ENCODE measurements around the gene TMEM204. TPM values are rescaled to one million over a fixed set of nuclear protein-coding genes. Genes with fewer than 3 reads are reported as not detected.

The TMEM204 gene
- total RNA-seq, 1 donor from 2014 or later = 0.98 TPM

- no peak for DNase-seq (ENCODE audit: low read depth, low spot score)
- H3K4me1 Mint-ChIP-seq = peaks cover 16% of the 10 kb centered on the region
- no peaks in the 10 kb centered on the region for H3K36me3 Mint-ChIP-seq (ENCODE audit: low read depth)
- H3K9me3 Mint-ChIP-seq = no peaks in the 10 kb centered on the region
- no peak for TF ChIP-seq CTCF (conservative IDR thresholded peaks at IDR 0.05)
- H3K4me3 Mint-ChIP-seq = peak overlapping the region; percentile 56
- peak overlapping the region; percentile 27 for H3K27ac Mint-ChIP-seq (ENCODE audit: unreplicated experiment)
- H3K27me3 Mint-ChIP-seq (ENCODE audit: low read depth) = no peaks in the 10 kb centered on the region
Measured at GRCh38 chr16:1496464-1496863, 37.0 kb upstream of the TMEM204 start.

GRCh38 chr16:1497014-1497598, 36.4 kb upstream of the TMEM204 start:
- Mint-ChIP-seq H3K4me1 (peaks cover 16% of the 10 kb centered on the region), H3K4me3 (peak overlapping the region; percentile 56), H3K9me3 (no peaks in the 10 kb centered on the region), H3K36me3 (ENCODE audit: low read depth) (no peaks in the 10 kb centered on the region), H3K27me3 (ENCODE audit: low read depth) (no peaks in the 10 kb centered on the region), H3K27ac (ENCODE audit: unreplicated experiment) (no peak overlapping the region)
- TF ChIP-seq CTCF (conservative IDR thresholded peaks at IDR 0.05) = no peak
- DNase-seq (ENCODE audit: low read depth, low spot score) = no peak

GRCh38 chr16:1498899-1499676, 34.4 kb upstream of the TMEM204 start:
- Mint-ChIP-seq H3K4me1 (peaks cover 5% of the 10 kb centered on the region), H3K36me3 (ENCODE audit: low read depth) (peaks cover 3% of the 10 kb centered on the region), H3K27me3 (ENCODE audit: low read depth) (no peaks in the 10 kb centered on the region), H3K27ac (ENCODE audit: unreplicated experiment) (no peak overlapping the region), H3K4me3 (no peak overlapping the region), H3K9me3 (no peaks in the 10 kb centered on the region)
- TF ChIP-seq CTCF (conservative IDR thresholded peaks at IDR 0.05) = no peak
- DNase-seq (ENCODE audit: low read depth, low spot score) = no peak

GRCh38 chr16:1499756-1500464, 33.6 kb upstream of the TMEM204 start:
- Mint-ChIP-seq H3K9me3 (no peaks in the 10 kb centered on the region), H3K27ac (ENCODE audit: unreplicated experiment) (no peak overlapping the region), H3K36me3 (ENCODE audit: low read depth) (peaks cover 3% of the 10 kb centered on the region), H3K4me1 (no peaks in the 10 kb centered on the region), H3K4me3 (no peak overlapping the region), H3K27me3 (ENCODE audit: low read depth) (no peaks in the 10 kb centered on the region)
- no peak for DNase-seq (ENCODE audit: low read depth, low spot score)
- no peak for TF ChIP-seq CTCF (conservative IDR thresholded peaks at IDR 0.05)

- Mint-ChIP-seq H3K4me1 (no peaks in the 10 kb centered on the region), H3K27me3 (ENCODE audit: low read depth) (no peaks in the 10 kb centered on the region), H3K36me3 (ENCODE audit: low read depth) (peaks cover 3% of the 10 kb centered on the region), H3K27ac (ENCODE audit: unreplicated experiment) (no peak overlapping the region), H3K4me3 (no peak overlapping the region), H3K9me3 (no peaks in the 10 kb centered on the region)
- no peak for TF ChIP-seq CTCF (conservative IDR thresholded peaks at IDR 0.05)
- DNase-seq (ENCODE audit: low read depth, low spot score) = no peak
Measured at GRCh38 chr16:1500465-1501150, 32.9 kb upstream of the TMEM204 start.

Measured in neural crest cell (in vitro differentiated cells).